MG63 (cell line): ENCODE results near the gene TOX3. TPM values are rescaled to one million over a fixed set of nuclear protein-coding genes. Genes with fewer than 3 reads are reported as not detected.

ENCODE experiments used
- DNase-seq: peaks from one replicate; pipeline ENCODE4 v3.0.0-alpha.2; 2020
- H3K27me3 ChIP-seq: fragments of 250-450 bp; sonication (Bioruptor Pico); 2 replicates; pipeline ENCODE4 v1.5.1; 2020; ENCODE audit warnings: mild to moderate bottlenecking, moderate library complexity
- H3K36me3 ChIP-seq: fragments of 250-450 bp; sonication (Bioruptor Pico); 2 replicates; pipeline ENCODE4 v1.5.1; 2020; ENCODE audit warnings: mild to moderate bottlenecking, moderate library complexity
- H3K4me3 ChIP-seq: fragments of 250-450 bp; sonication (Bioruptor Pico); 2 replicates; pipeline ENCODE4 v1.5.1; 2020; ENCODE audit warnings: mild to moderate bottlenecking, moderate library complexity
- H3K9me3 ChIP-seq: fragments of 250-450 bp; sonication (Bioruptor Pico); 2 replicates; pipeline ENCODE4 v1.5.1; 2020; ENCODE audit warnings: mild to moderate bottlenecking, moderate library complexity
- total RNA-seq: library from RNA; depleted of rRNA; stranded (reverse); fragments of >200 nt; shearing (Covaris generic); gene quantifications from 2 replicates; pipeline ENCODE4 v1.2.3, GENCODE V29; 2014; ENCODE audit warnings: low replicate concordance

TOX3 gene
- total RNA-seq, 1 experiment from 2014 or later: not detected

DNA sequence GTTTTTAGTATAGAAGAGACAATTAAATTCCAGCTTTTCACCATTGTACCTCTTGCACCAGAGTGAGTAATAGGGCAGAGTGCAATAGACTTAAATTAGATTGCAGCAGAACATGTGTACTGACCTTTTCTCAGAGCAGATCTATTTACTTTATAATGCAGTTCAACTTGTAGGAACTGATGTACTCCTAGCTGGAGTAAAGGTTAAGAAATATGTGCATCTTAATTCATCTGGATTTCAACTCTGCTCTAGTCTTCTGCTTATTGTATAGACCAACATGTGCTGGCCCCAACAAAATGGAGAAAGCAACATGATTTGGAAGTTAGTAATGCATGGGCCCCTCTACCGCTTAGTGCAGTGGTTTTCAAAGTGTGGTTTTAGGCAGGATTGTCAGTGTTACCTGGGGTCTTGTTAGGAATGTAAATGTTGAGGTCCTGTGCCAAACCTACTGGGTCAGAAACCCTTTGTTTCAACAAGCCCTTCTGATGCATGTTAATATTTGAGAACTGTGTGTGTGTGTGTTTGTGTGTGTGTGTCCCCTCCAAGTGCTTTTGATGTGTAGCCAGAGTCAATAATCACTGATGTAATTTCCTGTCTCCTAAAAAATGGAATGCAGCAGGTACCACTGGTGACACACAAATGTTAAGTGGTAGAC lies 138.6 kb downstream of the TOX3 start:
- no peak for DNase-seq
- Histone ChIP-seq H3K36me3 (no peaks in the 10 kb centered on the region), H3K4me3 (no peak overlapping the region), H3K9me3 (no peaks in the 10 kb centered on the region), H3K27me3 (no peaks in the 10 kb centered on the region)

- no peak for DNase-seq
- Histone ChIP-seq H3K27me3 (no peaks in the 10 kb centered on the region), H3K4me3 (no peak overlapping the region), H3K36me3 (no peaks in the 10 kb centered on the region), H3K9me3 (no peaks in the 10 kb centered on the region)
These were observed 139.2 kb downstream of the TOX3 start for GRCh38 chr16:52407778-52408177.

DNA sequence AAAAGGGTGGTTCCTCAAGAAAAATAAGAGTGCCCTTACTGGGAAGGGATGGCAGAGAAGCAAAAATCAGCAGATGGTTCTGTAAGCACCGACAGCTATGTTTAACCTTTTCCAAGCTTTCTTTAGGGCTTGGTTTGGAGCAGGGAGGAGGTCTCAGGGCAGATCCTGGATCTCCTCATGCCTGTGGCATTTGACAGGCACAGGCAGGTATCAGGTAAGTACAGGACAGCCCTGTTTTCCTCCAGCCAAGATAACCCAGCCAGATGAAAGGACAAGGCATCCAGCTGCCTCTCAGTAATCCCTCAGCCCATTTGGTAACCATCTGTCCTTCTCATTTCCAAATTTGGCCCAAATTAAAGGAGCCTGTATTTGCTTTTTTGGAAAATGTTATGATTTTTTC lies 141.5 kb downstream of the TOX3 start:
- no peaks in the 10 kb centered on the region for H3K27me3 ChIP-seq
- no peak for DNase-seq
- H3K9me3 ChIP-seq: no peaks in the 10 kb centered on the region
- no peak overlapping the region for H3K4me3 ChIP-seq
- no peaks in the 10 kb centered on the region for H3K36me3 ChIP-seq

GRCh38 chr16:52404546-52404945 lies 142.4 kb downstream of the TOX3 start:
- no peaks in the 10 kb centered on the region for H3K27me3 ChIP-seq
- no peaks in the 10 kb centered on the region for H3K9me3 ChIP-seq
- H3K36me3 ChIP-seq: no peaks in the 10 kb centered on the region
- H3K4me3 ChIP-seq: no peak overlapping the region
- no peak for DNase-seq

GRCh38 chr16:52399116-52399515 lies 147.8 kb downstream of the TOX3 start:
- no peak for DNase-seq
- H3K36me3 ChIP-seq: no peaks in the 10 kb centered on the region
- H3K27me3 ChIP-seq: no peaks in the 10 kb centered on the region
- H3K4me3 ChIP-seq: no peak overlapping the region
- H3K9me3 ChIP-seq: no peaks in the 10 kb centered on the region

DNA sequence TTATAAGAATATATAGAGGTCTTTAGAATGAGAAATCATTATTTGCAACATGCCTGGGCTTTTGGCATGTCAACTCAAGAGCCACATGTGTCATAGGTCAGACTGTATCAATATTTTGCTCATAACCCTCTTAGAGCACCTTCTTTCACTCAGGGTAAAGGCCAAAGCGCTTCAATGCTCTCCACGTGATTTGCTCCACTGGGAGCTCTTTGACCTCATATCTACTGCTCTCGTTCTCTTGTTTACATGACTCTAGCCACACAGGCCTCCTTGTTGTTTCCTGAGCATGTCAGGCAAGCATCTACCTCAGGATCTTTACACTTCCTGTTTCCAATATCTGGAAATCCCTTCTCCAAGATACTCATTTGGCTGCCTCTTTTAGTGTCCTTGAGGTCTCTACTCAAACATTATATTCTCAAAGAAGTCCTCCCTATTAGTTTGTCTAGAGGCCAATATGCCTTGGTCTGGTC lies 148.4 kb downstream of the TOX3 start:
- Histone ChIP-seq H3K36me3 (no peaks in the 10 kb centered on the region), H3K27me3 (no peaks in the 10 kb centered on the region), H3K4me3 (no peak overlapping the region), H3K9me3 (no peaks in the 10 kb centered on the region)
- DNase-seq: no peak

GRCh38 chr16:52398021-52398420 lies 148.9 kb downstream of the TOX3 start:
- no peaks in the 10 kb centered on the region for H3K9me3 ChIP-seq
- DNase-seq: no peak
- H3K36me3 ChIP-seq: no peaks in the 10 kb centered on the region
- no peaks in the 10 kb centered on the region for H3K27me3 ChIP-seq
- no peak overlapping the region for H3K4me3 ChIP-seq

DNA sequence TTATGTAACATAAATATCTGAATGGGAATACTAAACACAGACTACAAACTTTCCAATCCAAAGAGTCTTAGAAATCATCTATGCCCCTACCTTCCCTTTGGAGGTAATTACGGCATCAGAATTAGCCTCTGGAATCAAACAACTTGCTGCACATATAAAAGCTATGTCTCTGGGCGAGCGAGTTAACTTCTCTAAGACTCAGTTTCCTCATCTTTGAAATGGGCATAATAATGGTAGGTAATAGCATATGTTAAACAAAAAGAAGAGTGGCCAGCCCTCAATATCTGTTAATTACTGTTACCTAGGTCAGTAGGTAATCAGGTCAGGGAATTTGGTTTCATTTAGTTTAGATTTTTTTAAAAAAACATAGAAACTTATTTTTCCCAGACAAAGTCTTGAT lies 153.5 kb downstream of the TOX3 start:
- no peaks in the 10 kb centered on the region for H3K36me3 ChIP-seq
- no peak for DNase-seq
- no peaks in the 10 kb centered on the region for H3K27me3 ChIP-seq
- no peak overlapping the region for H3K4me3 ChIP-seq
- H3K9me3 ChIP-seq: no peaks in the 10 kb centered on the region

- Histone ChIP-seq H3K36me3 (no peaks in the 10 kb centered on the region), H3K9me3 (no peaks in the 10 kb centered on the region), H3K27me3 (peaks cover 2% of the 10 kb centered on the region; the same call in 1 of the 2 replicates), H3K4me3 (no peak overlapping the region)
- no peak for DNase-seq
These were observed 157.9 kb downstream of the TOX3 start for GRCh38 chr16:52389045-52389444.
